Endothelial cell (in vitro differentiated cells): ENCODE data around the gene PLA2G2C. TPM values are rescaled to one million over a fixed set of nuclear protein-coding genes. Genes with fewer than 3 reads are reported as not detected.

Experiments
- DNase-seq: peaks from one replicate; pipeline ENCODE4 v3.0.0; 2021; ENCODE audit warnings: low spot score
- H3K27ac Mint-ChIP-seq: one replicate; pipeline ENCODE4 v1.8.0; 2021; ENCODE audit warnings: mixed read lengths, inconsistent platforms; ENCODE audit not compliant: unreplicated experiment
- H3K27me3 Mint-ChIP-seq: one replicate; pipeline ENCODE4 v1.8.0; 2021; ENCODE audit warnings: mild to moderate bottlenecking, moderate library complexity, mixed read lengths, inconsistent platforms; ENCODE audit not compliant: unreplicated experiment
- H3K36me3 Mint-ChIP-seq: one replicate; pipeline ENCODE4 v1.8.0; 2021; ENCODE audit warnings: mild to moderate bottlenecking, low read depth, mixed read lengths, inconsistent platforms; ENCODE audit not compliant: unreplicated experiment
- H3K4me1 Mint-ChIP-seq: one replicate; pipeline ENCODE4 v1.8.0; 2021; ENCODE audit warnings: mild to moderate bottlenecking, mixed read lengths, inconsistent platforms; ENCODE audit not compliant: unreplicated experiment
- H3K4me3 Mint-ChIP-seq: one replicate; pipeline ENCODE4 v1.8.0; 2021; ENCODE audit warnings: mild to moderate bottlenecking, mixed read lengths, inconsistent platforms; ENCODE audit not compliant: unreplicated experiment
- H3K9me3 Mint-ChIP-seq: one replicate; pipeline ENCODE4 v1.8.0; 2021; ENCODE audit warnings: mixed read lengths, inconsistent platforms; ENCODE audit not compliant: unreplicated experiment
- total RNA-seq: library from RNA; stranded (reverse); fragmentation: NEBNext Ultra II Directional; extraction: Animal tissue kit (Norgen Biotek cat#: 25700); gene quantifications from one replicate; pipeline ENCODE4 v1.2.1, GENCODE V29; 2021; ENCODE audit not compliant: unreplicated experiment
- TF ChIP-seq, protein P1 (sequence below): fragments of 200-600 bp; sonication (generic); IDR thresholded peaks from one replicate; pipeline ENCODE4 v1.5.0; 2021; ENCODE audit warnings: antibody characterized with exemption; ENCODE audit not compliant: unreplicated experiment

Gene PLA2G2C
- total RNA-seq, 1 donor from 2014 or later: not detected

DNA sequence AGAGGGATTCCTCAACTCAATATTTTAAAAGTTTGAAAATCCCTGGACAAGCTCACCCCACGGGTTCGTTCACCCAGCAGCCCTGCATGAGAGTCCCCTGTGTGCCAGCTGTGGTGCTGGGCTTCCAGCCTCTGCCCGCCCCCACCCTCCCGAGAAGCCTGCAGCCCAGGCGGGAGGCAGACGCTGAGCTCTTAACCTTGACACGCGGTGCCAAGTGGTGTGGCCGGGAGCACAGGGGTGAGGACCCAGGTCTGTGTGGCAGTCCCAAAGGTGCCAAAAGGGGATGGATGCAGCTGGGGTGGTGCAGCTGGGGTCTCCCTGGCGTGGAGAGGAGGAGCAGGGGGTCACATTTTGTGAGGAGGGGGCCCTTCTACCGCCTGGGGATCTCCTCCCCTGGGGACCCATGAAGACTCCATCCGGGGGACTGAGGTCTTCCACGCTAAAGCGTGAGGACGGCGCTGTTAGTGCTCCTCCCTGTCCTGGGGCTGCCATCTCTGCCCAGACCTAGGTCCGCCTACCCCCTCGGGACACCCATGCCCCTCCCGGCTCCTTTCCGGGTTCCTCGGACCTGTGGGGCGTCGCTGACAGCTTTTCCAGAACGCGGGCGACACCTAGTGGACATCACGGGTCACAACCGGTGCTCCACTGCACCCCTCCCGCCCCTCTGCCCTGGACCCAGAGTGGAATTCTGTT, 34.3 kb downstream of the PLA2G2C start:
- Mint-ChIP-seq H3K4me1 (peaks cover 8% of the 10 kb centered on the region), H3K27me3 (peaks cover 2% of the 10 kb centered on the region), H3K9me3 (no peaks in the 10 kb centered on the region), H3K36me3 (no peaks in the 10 kb centered on the region), H3K27ac (no peak overlapping the region), H3K4me3 (no peak overlapping the region)
- TF ChIP-seq, protein P1, sequence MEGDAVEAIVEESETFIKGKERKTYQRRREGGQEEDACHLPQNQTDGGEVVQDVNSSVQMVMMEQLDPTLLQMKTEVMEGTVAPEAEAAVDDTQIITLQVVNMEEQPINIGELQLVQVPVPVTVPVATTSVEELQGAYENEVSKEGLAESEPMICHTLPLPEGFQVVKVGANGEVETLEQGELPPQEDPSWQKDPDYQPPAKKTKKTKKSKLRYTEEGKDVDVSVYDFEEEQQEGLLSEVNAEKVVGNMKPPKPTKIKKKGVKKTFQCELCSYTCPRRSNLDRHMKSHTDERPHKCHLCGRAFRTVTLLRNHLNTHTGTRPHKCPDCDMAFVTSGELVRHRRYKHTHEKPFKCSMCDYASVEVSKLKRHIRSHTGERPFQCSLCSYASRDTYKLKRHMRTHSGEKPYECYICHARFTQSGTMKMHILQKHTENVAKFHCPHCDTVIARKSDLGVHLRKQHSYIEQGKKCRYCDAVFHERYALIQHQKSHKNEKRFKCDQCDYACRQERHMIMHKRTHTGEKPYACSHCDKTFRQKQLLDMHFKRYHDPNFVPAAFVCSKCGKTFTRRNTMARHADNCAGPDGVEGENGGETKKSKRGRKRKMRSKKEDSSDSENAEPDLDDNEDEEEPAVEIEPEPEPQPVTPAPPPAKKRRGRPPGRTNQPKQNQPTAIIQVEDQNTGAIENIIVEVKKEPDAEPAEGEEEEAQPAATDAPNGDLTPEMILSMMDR: peak; percentile 90
- peak; percentile 81 for DNase-seq

DNA sequence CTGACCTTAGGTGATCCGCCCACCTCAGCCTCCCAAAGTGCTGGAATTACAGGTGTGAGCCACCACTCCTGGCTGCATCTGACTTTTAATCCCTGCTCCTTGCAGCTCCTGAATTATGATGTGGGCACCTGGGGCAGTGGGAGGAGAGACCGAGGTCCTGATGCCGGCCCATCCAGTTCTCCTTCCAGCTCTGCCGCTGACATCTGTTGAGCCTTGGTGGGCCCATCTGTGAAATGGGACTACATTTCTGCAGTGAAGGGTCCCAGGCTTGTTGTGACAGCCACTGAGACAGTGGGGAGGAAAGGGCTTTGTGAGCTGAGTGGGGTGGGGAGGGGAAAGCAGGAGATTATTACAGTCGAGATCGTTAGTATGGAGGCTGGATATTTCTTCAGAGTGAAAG, 35.3 kb downstream of the PLA2G2C start:
- Mint-ChIP-seq H3K9me3 (no peaks in the 10 kb centered on the region), H3K4me1 (peaks cover 6% of the 10 kb centered on the region), H3K27ac (no peak overlapping the region), H3K4me3 (no peak overlapping the region), H3K27me3 (peaks cover 2% of the 10 kb centered on the region), H3K36me3 (no peaks in the 10 kb centered on the region)
- TF ChIP-seq, protein P1: no peak
- DNase-seq: no peak

- H3K27me3 Mint-ChIP-seq: peaks cover 2% of the 10 kb centered on the region
- no peak for DNase-seq
- no peaks in the 10 kb centered on the region for H3K9me3 Mint-ChIP-seq
- H3K27ac Mint-ChIP-seq: no peak overlapping the region
- no peaks in the 10 kb centered on the region for H3K36me3 Mint-ChIP-seq
- peaks cover 4% of the 10 kb centered on the region for H3K4me1 Mint-ChIP-seq
- H3K4me3 Mint-ChIP-seq: no peak overlapping the region
- TF ChIP-seq, protein P1: no peak
Measured at GRCh38 chr1:20150326-20150705, 36.0 kb downstream of the PLA2G2C start.

- Mint-ChIP-seq H3K4me3 (no peak overlapping the region), H3K9me3 (no peaks in the 10 kb centered on the region), H3K27me3 (peaks cover 2% of the 10 kb centered on the region), H3K36me3 (no peaks in the 10 kb centered on the region), H3K4me1 (peaks cover 4% of the 10 kb centered on the region), H3K27ac (no peak overlapping the region)
- no peak for DNase-seq
- TF ChIP-seq, protein P1: no peak
Measured at GRCh38 chr1:20149601-20150325, 36.6 kb downstream of the PLA2G2C start.
